GM21619 (cell line): ENCODE data around the gene ZBTB44.
"Not testable (repeated sequence)": the region's sequence is repeated elsewhere in the genome, so short reads cannot be mapped to it uniquely, and the experiment has no call there.

Source experiments
- ATAC-seq: cut with Tn5 transposase; IDR thresholded peaks from one replicate; pipeline ENCODE4 v1.9.1; 2021; ENCODE audit not compliant: unreplicated experiment

ZBTB44 gene

GRCh38 chr11:130251763-130252162 lies 63.0 kb downstream of the ZBTB44 start:
- ATAC-seq: not testable (repeated sequence)

GRCh38 chr11:130249929-130250328 lies 64.8 kb downstream of the ZBTB44 start:
- ATAC-seq: not testable (repeated sequence)

- ATAC-seq: no peak
Observed at GRCh38 chr11:130249371-130249770, 65.3 kb downstream of the ZBTB44 start.

GRCh38 chr11:130247319-130247718 lies 67.4 kb downstream of the ZBTB44 start:
- ATAC-seq: no peak

GRCh38 chr11:130246738-130247137 lies 68.0 kb downstream of the ZBTB44 start:
- ATAC-seq: no peak

- ATAC-seq: no peak
Observed at GRCh38 chr11:130246270-130246669, 68.4 kb downstream of the ZBTB44 start.

- not testable (repeated sequence) for ATAC-seq
Observed at GRCh38 chr11:130245375-130245774, 69.3 kb downstream of the ZBTB44 start.

- ATAC-seq: no peak
Observed at GRCh38 chr11:130244848-130245247, 69.9 kb downstream of the ZBTB44 start.

GRCh38 chr11:130243816-130244215 lies 70.9 kb downstream of the ZBTB44 start:
- peak; percentile 78 for ATAC-seq

- ATAC-seq: no peak
Observed at GRCh38 chr11:130241713-130242112, 73.0 kb downstream of the ZBTB44 start.

- ATAC-seq: peak; percentile 49
Observed at GRCh38 chr11:130237282-130238006, 77.3 kb downstream of the ZBTB44 start.

- ATAC-seq: no peak
Observed at GRCh38 chr11:130234315-130234714, 80.4 kb downstream of the ZBTB44 start.

GRCh38 chr11:130233888-130234287 lies 80.8 kb downstream of the ZBTB44 start:
- ATAC-seq: not testable (repeated sequence)

GRCh38 chr11:130233486-130233885 lies 81.2 kb downstream of the ZBTB44 start:
- not testable (repeated sequence) for ATAC-seq

GRCh38 chr11:130227373-130227772 lies 87.3 kb downstream of the ZBTB44 start:
- ATAC-seq: no peak

- no peak for ATAC-seq
Observed at GRCh38 chr11:130223291-130223971, 91.3 kb downstream of the ZBTB44 start.

GRCh38 chr11:130220311-130221035 lies 94.2 kb downstream of the ZBTB44 start:
- no peak for ATAC-seq

GRCh38 chr11:130219148-130219547 lies 95.6 kb downstream of the ZBTB44 start:
- no peak for ATAC-seq

- ATAC-seq: no peak
Observed at GRCh38 chr11:130218501-130219070, 96.1 kb downstream of the ZBTB44 start.

GRCh38 chr11:130217133-130218031 lies 97.3 kb downstream of the ZBTB44 start:
- ATAC-seq: no peak
